Measurements from ENCODE around the gene ITGA6. TPM values are rescaled to one million over a fixed set of nuclear protein-coding genes. Genes with fewer than 3 reads are reported as not detected.

The ITGA6 gene
- total RNA-seq, 1 donor from 2014 or later: 26.1 TPM

GRCh38 chr2:172467382-172467781, 40.0 kb downstream of the ITGA6 start:
- Mint-ChIP-seq H3K27ac (no peak overlapping the region), H3K36me3 (no peaks in the 10 kb centered on the region), H3K4me1 (ENCODE audit: unreplicated experiment) (peaks cover 1% of the 10 kb centered on the region), H3K4me3 (no peak overlapping the region), H3K27me3 (no peaks in the 10 kb centered on the region), H3K9me3 (no peaks in the 10 kb centered on the region)
- no peak for DNase-seq (ENCODE audit: extremely low spot score, unreplicated experiment)
- TF ChIP-seq, protein P1, sequence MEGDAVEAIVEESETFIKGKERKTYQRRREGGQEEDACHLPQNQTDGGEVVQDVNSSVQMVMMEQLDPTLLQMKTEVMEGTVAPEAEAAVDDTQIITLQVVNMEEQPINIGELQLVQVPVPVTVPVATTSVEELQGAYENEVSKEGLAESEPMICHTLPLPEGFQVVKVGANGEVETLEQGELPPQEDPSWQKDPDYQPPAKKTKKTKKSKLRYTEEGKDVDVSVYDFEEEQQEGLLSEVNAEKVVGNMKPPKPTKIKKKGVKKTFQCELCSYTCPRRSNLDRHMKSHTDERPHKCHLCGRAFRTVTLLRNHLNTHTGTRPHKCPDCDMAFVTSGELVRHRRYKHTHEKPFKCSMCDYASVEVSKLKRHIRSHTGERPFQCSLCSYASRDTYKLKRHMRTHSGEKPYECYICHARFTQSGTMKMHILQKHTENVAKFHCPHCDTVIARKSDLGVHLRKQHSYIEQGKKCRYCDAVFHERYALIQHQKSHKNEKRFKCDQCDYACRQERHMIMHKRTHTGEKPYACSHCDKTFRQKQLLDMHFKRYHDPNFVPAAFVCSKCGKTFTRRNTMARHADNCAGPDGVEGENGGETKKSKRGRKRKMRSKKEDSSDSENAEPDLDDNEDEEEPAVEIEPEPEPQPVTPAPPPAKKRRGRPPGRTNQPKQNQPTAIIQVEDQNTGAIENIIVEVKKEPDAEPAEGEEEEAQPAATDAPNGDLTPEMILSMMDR (conservative IDR thresholded peaks at IDR 0.05): peak; percentile 38

- Mint-ChIP-seq H3K27me3 (no peaks in the 10 kb centered on the region), H3K27ac (no peak overlapping the region)
Measured at GRCh38 chr2:172470958-172471922, 43.9 kb downstream of the ITGA6 start.

DNA sequence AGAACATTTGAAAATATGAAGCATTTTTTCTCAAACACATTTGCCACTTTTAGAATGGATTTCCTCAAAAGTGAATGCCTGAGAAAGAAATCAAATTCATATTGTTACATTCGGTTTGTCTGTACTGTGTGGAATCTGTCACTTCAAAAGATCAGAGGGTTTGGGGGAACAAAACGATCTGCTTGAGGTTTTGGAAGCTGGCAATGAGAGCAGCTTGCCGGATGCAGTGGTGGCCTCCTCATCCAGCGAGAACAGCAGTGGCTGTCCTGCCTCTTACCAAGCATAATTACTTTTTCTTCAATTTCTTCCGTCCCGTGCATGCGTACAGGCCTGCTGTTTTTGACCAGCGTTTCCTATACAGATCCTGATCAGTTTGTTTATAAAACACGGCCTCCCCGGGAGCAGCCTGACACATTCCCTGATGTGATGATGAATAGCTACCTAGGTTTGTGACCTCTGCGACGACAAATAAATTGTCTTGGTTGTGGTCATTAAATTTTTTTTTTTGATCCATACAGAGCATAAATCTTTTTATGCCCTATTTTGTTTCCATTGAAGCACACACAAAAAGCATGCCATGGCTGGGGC, 45.2 kb downstream of the ITGA6 start:
- H3K9me3 Mint-ChIP-seq: no peaks in the 10 kb centered on the region
- H3K27me3 Mint-ChIP-seq: no peaks in the 10 kb centered on the region
- H3K4me3 Mint-ChIP-seq: no peak overlapping the region
- peaks cover 6% of the 10 kb centered on the region for H3K4me1 Mint-ChIP-seq (ENCODE audit: unreplicated experiment)
- no peak for DNase-seq (ENCODE audit: extremely low spot score, unreplicated experiment)
- no peak overlapping the region for H3K27ac Mint-ChIP-seq
- TF ChIP-seq, protein P1 (conservative IDR thresholded peaks at IDR 0.05): no peak
- no peaks in the 10 kb centered on the region for H3K36me3 Mint-ChIP-seq

More at GRCh38 chr2:172470958-172471922, 43.9 kb downstream of the ITGA6 start:
- DNase-seq (ENCODE audit: extremely low spot score, unreplicated experiment): no peak
- TF ChIP-seq, protein P1 (conservative IDR thresholded peaks at IDR 0.05): no peak
- Mint-ChIP-seq H3K4me3 (no peak overlapping the region), H3K4me1 (ENCODE audit: unreplicated experiment) (peaks cover 6% of the 10 kb centered on the region), H3K36me3 (no peaks in the 10 kb centered on the region), H3K9me3 (no peaks in the 10 kb centered on the region)

GRCh38 chr2:172473167-172473566, 45.8 kb downstream of the ITGA6 start:
- no peaks in the 10 kb centered on the region for H3K36me3 Mint-ChIP-seq
- peaks cover 6% of the 10 kb centered on the region for H3K4me1 Mint-ChIP-seq (ENCODE audit: unreplicated experiment)
- no peaks in the 10 kb centered on the region for H3K9me3 Mint-ChIP-seq
- no peak for DNase-seq (ENCODE audit: extremely low spot score, unreplicated experiment)
- no peaks in the 10 kb centered on the region for H3K27me3 Mint-ChIP-seq
- TF ChIP-seq, protein P1 (conservative IDR thresholded peaks at IDR 0.05): no peak
- H3K27ac Mint-ChIP-seq: no peak overlapping the region
- H3K4me3 Mint-ChIP-seq: no peak overlapping the region

DNA sequence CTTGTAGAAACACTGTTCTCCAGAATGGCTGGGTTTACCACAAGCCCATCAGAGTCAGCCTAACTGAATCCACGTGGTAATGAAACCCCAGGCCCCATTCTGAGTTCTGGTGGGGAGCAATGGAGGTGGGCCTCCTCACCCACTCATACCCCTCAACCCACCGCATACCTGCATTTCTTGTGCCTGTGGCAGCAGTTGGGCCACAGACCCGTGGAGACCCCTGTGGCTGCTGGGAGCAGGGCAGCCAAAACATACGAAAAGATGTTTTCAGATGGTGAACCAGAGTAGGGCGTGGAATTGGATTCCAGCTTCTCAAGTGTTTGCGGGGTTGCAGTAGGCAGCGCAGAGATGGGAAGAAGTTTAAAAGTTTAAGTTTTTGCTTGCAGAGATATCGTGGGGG, 51.0 kb downstream of the ITGA6 start:
- no peak overlapping the region for H3K4me3 Mint-ChIP-seq
- H3K27me3 Mint-ChIP-seq: no peaks in the 10 kb centered on the region
- DNase-seq (ENCODE audit: extremely low spot score, unreplicated experiment): no peak
- no peak overlapping the region for H3K27ac Mint-ChIP-seq
- peaks cover 17% of the 10 kb centered on the region for H3K4me1 Mint-ChIP-seq (ENCODE audit: unreplicated experiment)
- TF ChIP-seq, protein P1 (conservative IDR thresholded peaks at IDR 0.05): no peak
- H3K36me3 Mint-ChIP-seq: no peaks in the 10 kb centered on the region
- no peaks in the 10 kb centered on the region for H3K9me3 Mint-ChIP-seq
